Tibial nerve (tissue), 4 donors: ENCODE results near the gene CROCC2. TPM values are rescaled to one million over a fixed set of nuclear protein-coding genes. Genes with fewer than 3 reads are reported as not detected.

Source experiments
- DNase-seq, 2 donors: peaks; one replicate each; pipeline ENCODE4 v3.0.0-alpha.2; 2019; ENCODE audit warnings: low spot score in 2 of 2
- H3K27ac ChIP-seq, 4 donors: fragments of 200-600 bp; sonication (generic) in 3 of 4; one replicate each; pipeline ENCODE4 v1.5.1; 2017 to 2019; ENCODE audit warnings: mild to moderate bottlenecking in 1 of 4
- H3K27me3 ChIP-seq, 2 donors: fragments of 200-600 bp; sonication (generic) in 1 of 2; one replicate each; pipeline versions ENCODE4 v1.5.1 to v1.6.0; 2017 to 2019
- H3K36me3 ChIP-seq, 3 donors: fragments of 200-600 bp; sonication (generic); one replicate each; pipeline ENCODE4 v1.5.1; 2018 to 2019
- H3K4me1 ChIP-seq, 4 donors: fragments of 200-600 bp; sonication (generic) in 3 of 4; one replicate each; pipeline ENCODE4 v1.5.1; 2017 to 2019
- H3K4me3 ChIP-seq, 4 donors: fragments of 200-600 bp; sonication (generic) in 3 of 4; one replicate each; pipeline ENCODE4 v1.5.1; 2017 to 2019; ENCODE audit warnings: mild to moderate bottlenecking in 1 of 4, moderate library complexity in 1 of 4
- H3K9me3 ChIP-seq, 4 donors: fragments of 200-600 bp; sonication (generic) in 3 of 4; one replicate each; pipeline ENCODE4 v1.5.1; 2017 to 2019
- CTCF ChIP-seq, 5 experiments: fragments of 200-600 bp in 3 of 5; fragments of 450-650 bp in 2 of 5; sonication (generic) in 3 of 5; IDR thresholded peaks; one replicate each; pipeline ENCODE4 v1.5.1; 2016 to 2019; ENCODE audit warnings: antibody characterized with exemption in 5 of 5, mild to moderate bottlenecking in 3 of 5, moderate library complexity in 2 of 5
- EP300 ChIP-seq, 2 donors: sonication (generic); formaldehyde crosslinking; IDR thresholded peaks; one replicate each; pipeline ENCODE4 v1.6.1; 2017; ENCODE audit warnings: antibody characterized with exemption in 2 of 2, mild to moderate bottlenecking in 1 of 2
- POLR2A ChIP-seq, 2 donors: fragments of 450-650 bp; IDR thresholded peaks; one replicate each; pipeline ENCODE4 v1.6.1; 2017; ENCODE audit warnings: antibody characterized with exemption in 2 of 2, mild to moderate bottlenecking in 2 of 2, moderate library complexity in 2 of 2
- WGBS, 2 donors: methylation state at CpG; one replicate each; pipeline ENCODE4 v1.1.5; 2018; 5-methylcytosine and 5-hydroxymethylcytosine counted together
- total RNA-seq, 4 donors: library from RNA; depleted of rRNA; stranded (reverse); fragments of >200 nt; gene quantifications; one replicate each; pipeline ENCODE4 v1.1.0, GENCODE V29; 2016

The CROCC2 gene
- total RNA-seq, 4 donors from 2014 or later: 0.44 to 1.2 TPM; not detected in 2

GRCh38 chr2:240896394-240896793, 9.7 kb upstream of the CROCC2 start:
- H3K36me3 ChIP-seq: no peaks in the 10 kb centered on the region
- WGBS, 2 donors: 69 to 82% methylated on average over 4 to 7 of the region's 7 CpGs

GRCh38 chr2:240896871-240897692, 9.1 kb upstream of the CROCC2 start:
- Histone ChIP-seq H3K4me1 (peaks cover 0 to 10% (median 0%) of the 10 kb centered on the region in 4 donors), H3K27ac (no peak overlapping the region), H3K36me3 (no peaks in the 10 kb centered on the region), H3K4me3 (no peak overlapping the region), H3K27me3 (no peaks in the 10 kb centered on the region), H3K9me3 (peaks cover 0 to 13% (median 0%) of the 10 kb centered on the region in 4 donors)
- DNase-seq: no peak
- 60 to 77% methylated on average over 9 to 15 of the region's 23 CpGs for WGBS, 2 donors
- no peak for TF ChIP-seq POLR2A (IDR thresholded peaks at IDR 0.05)
- no peak for TF ChIP-seq CTCF (IDR thresholded peaks at IDR 0.05)
- no peak for TF ChIP-seq EP300 (IDR thresholded peaks at IDR 0.05)

More at GRCh38 chr2:240896394-240896793, 9.7 kb upstream of the CROCC2 start:
- Histone ChIP-seq H3K27ac (no peak overlapping the region), H3K9me3 (peaks cover 0 to 6% (median 0%) of the 10 kb centered on the region in 4 donors), H3K4me1 (peaks cover 0 to 10% (median 0%) of the 10 kb centered on the region in 4 donors), H3K27me3 (no peaks in the 10 kb centered on the region), H3K4me3 (no peak overlapping the region)
- DNase-seq: no peak
- no peak for TF ChIP-seq EP300 (IDR thresholded peaks at IDR 0.05)
- no peak for TF ChIP-seq POLR2A (IDR thresholded peaks at IDR 0.05)
- TF ChIP-seq CTCF (IDR thresholded peaks at IDR 0.05): no peak

- WGBS, 2 donors: 68 to 69% methylated on average over 17 of the region's 17 CpGs
- Histone ChIP-seq H3K9me3 (peaks cover 0 to 15% (median 0%) of the 10 kb centered on the region in 4 donors), H3K4me3 (no peak overlapping the region), H3K27ac (no peak overlapping the region), H3K4me1 (peaks cover 0 to 10% (median 0%) of the 10 kb centered on the region in 4 donors), H3K36me3 (no peaks in the 10 kb centered on the region), H3K27me3 (no peaks in the 10 kb centered on the region)
- no peak for DNase-seq
- TF ChIP-seq CTCF (IDR thresholded peaks at IDR 0.05): no peak
- TF ChIP-seq POLR2A (IDR thresholded peaks at IDR 0.05): no peak
- TF ChIP-seq EP300 (IDR thresholded peaks at IDR 0.05): no peak
These were observed 7.9 kb upstream of the CROCC2 start for GRCh38 chr2:240898108-240898730.

- Histone ChIP-seq H3K9me3 (peaks cover 0 to 15% (median 0%) of the 10 kb centered on the region in 4 donors), H3K4me3 (no peak overlapping the region), H3K27me3 (no peaks in the 10 kb centered on the region), H3K36me3 (no peaks in the 10 kb centered on the region), H3K27ac (no peak overlapping the region), H3K4me1 (peaks cover 0 to 10% (median 0%) of the 10 kb centered on the region in 4 donors)
- TF ChIP-seq EP300 (IDR thresholded peaks at IDR 0.05) (no peak), CTCF (IDR thresholded peaks at IDR 0.05) (no peak), POLR2A (IDR thresholded peaks at IDR 0.05) (no peak)
- WGBS, 2 donors: 65 to 68% methylated on average over 23 of the region's 23 CpGs
- DNase-seq: no peak
These were observed 7.2 kb upstream of the CROCC2 start for GRCh38 chr2:240898731-240899467.
